Mucosa of descending colon (tissue), 3 donors: Measurements from ENCODE around the gene TBX19. TPM values are rescaled to one million over a fixed set of nuclear protein-coding genes. Genes with fewer than 3 reads are reported as not detected.

Experiments
- ATAC-seq: fragments of 200-7000 bp; cut with Tn5 transposase; one replicate; pipeline ENCODE4 v1.9.1; 2020; ENCODE audit warnings: mild to moderate bottlenecking, moderate library complexity
- DNase-seq, 3 donors: peaks; one replicate each; pipeline ENCODE4 v3.0.0-alpha.2; 2020
- H3K36me3 ChIP-seq: fragments of 200-600 bp; one replicate; pipeline ENCODE4 v1.8.0; 2021; ENCODE audit warnings: low read depth, mild to moderate bottlenecking
- H3K4me1 ChIP-seq: fragments of 200-600 bp; one replicate; pipeline ENCODE4 v1.8.0; 2021; ENCODE audit warnings: low read depth, mild to moderate bottlenecking
- H3K4me3 ChIP-seq: fragments of 200-600 bp; one replicate; pipeline ENCODE4 v1.8.0; 2021; ENCODE audit warnings: mild to moderate bottlenecking
- H3K9me3 ChIP-seq: fragments of 200-600 bp; one replicate; pipeline ENCODE4 v1.8.0; 2021; ENCODE audit warnings: mild to moderate bottlenecking
- intact Hi-C, 2 donors: fragments of 100-400 bp; cut with DNase I in 1 of 2; cut with micrococcal nuclease in 1 of 2; formaldehyde crosslinking; loops; one replicate each; pipeline versions ENCODE4 v1.11.0 to v1.11.1; 2022; cut with DNase I, micrococcal nuclease
- total RNA-seq, 3 donors: library from RNA; stranded (reverse); fragmentation: NEBNext Ultra II Directional in 2 of 3; extraction: Animal tissue kit (Norgen Biotek cat#: 25700) in 2 of 3; gene quantifications; one replicate each; pipeline versions ENCODE4 v1.2.1 to v1.2.4, GENCODE V29; 2021 to 2023
- TF ChIP-seq, protein P1 (sequence below): fragments of 200-600 bp; IDR thresholded peaks from one replicate; pipeline ENCODE4 v1.8.0; 2022; ENCODE audit warnings: antibody characterized with exemption, mild to moderate bottlenecking
- donor health status: DM: no; HTN: no; CAD: no; lungs with moderate emphysema.
- donor health status: DM: no; HTN: no; CAD: no.
- donor health status: DM: no; HTN: yes; CAD: no.

The TBX19 gene
- total RNA-seq, 3 donors from 2014 or later = 1.1 to 2.6 (median 2.3) TPM

DNA sequence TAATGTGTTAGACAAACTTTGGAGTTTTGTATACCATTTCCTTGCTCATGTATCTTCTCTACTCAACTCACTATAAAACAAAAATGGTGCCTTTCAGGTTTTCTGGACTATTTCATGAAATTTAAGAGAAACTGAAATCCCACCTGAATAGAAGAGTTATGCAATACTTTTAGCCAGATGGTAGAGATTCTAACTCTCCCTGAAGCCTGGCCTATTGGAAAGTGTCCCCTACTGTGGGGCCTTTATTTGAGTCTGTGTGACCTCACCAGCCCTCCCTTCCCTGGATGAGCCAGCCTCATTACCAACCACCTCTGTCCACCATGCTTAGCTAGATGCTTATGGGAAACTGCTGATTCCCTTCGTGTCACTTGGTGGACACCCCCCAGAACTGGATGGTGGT, 35.5 kb downstream of the TBX19 start:
- no peak for DNase-seq
- no peak for ATAC-seq
- H3K4me1 ChIP-seq = no peaks in the 10 kb centered on the region
- H3K4me3 ChIP-seq = no peak overlapping the region
- intact Hi-C loops = no loop called here
- TF ChIP-seq, protein P1, sequence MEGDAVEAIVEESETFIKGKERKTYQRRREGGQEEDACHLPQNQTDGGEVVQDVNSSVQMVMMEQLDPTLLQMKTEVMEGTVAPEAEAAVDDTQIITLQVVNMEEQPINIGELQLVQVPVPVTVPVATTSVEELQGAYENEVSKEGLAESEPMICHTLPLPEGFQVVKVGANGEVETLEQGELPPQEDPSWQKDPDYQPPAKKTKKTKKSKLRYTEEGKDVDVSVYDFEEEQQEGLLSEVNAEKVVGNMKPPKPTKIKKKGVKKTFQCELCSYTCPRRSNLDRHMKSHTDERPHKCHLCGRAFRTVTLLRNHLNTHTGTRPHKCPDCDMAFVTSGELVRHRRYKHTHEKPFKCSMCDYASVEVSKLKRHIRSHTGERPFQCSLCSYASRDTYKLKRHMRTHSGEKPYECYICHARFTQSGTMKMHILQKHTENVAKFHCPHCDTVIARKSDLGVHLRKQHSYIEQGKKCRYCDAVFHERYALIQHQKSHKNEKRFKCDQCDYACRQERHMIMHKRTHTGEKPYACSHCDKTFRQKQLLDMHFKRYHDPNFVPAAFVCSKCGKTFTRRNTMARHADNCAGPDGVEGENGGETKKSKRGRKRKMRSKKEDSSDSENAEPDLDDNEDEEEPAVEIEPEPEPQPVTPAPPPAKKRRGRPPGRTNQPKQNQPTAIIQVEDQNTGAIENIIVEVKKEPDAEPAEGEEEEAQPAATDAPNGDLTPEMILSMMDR = no peak
- H3K36me3 ChIP-seq = no peaks in the 10 kb centered on the region
- no peaks in the 10 kb centered on the region for H3K9me3 ChIP-seq

DNA sequence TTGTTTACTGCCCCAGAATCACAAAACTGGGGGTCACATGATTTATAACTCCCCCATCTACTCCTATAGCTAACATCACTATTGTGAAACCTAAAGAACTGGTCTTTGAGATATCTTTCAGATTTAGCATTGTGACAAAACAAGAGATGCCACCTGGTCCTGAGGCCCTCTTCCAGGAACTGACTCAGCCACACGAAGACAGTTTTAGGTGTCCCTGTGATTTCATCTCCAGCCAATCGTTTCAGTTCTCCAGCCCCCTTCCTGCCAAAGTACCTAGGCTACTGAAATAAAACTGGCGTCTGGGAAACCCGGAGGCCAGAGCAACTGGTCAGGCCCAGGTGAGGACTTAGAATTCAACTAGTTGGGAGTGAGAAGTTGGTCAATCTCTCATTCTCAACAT, 36.6 kb downstream of the TBX19 start:
- no peak for ATAC-seq
- TF ChIP-seq, protein P1 = no peak
- H3K36me3 ChIP-seq = no peaks in the 10 kb centered on the region
- no peak overlapping the region for H3K4me3 ChIP-seq
- no peaks in the 10 kb centered on the region for H3K4me1 ChIP-seq
- DNase-seq = no peak
- intact Hi-C loops = no loop called here
- no peaks in the 10 kb centered on the region for H3K9me3 ChIP-seq

DNA sequence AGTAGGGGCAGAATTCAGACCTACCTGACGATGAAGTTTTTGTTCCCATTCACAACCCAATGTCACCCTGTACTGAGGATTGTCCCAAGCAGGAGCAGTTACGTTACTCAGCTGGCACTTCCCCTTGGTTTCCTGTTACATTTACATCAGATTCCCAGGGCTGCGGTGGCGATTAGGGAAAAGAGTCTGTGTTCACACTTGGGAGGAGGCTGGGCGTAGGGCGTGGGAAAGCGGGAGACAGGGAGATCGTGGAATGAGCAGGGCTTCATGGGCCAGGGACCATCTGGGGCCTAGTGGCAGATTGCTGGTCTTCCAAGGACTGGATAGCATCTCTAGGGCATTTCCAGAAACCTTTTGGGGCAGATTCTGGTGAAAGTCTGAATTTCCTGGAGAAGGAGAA, 39.0 kb downstream of the TBX19 start:
- Histone ChIP-seq H3K36me3 (no peaks in the 10 kb centered on the region), H3K9me3 (no peaks in the 10 kb centered on the region), H3K4me3 (no peak overlapping the region), H3K4me1 (no peaks in the 10 kb centered on the region)
- no peak for DNase-seq
- TF ChIP-seq, protein P1 = no peak
- intact Hi-C loops = no loop called here
- ATAC-seq = no peak

DNA sequence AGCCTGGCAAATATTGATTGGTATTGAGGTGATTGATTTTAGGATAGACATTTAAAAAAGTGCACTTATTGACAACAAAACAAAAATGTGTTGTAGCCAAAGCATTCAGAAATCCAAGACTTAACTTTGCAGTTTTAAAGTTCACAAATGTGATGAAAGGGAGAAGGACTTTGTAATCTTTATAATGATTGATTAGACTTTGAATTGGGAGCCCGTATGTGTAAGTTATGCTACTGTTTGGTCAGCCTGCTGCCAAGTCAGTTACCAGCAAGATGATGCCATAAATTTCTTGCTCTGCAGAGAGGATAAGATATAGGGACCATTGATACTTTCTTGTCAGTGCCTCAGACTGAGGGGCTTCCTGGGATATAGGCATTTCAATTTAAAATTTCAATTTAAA, 39.5 kb downstream of the TBX19 start:
- ATAC-seq (no peak), DNase-seq (no peak)
- TF ChIP-seq, protein P1 = no peak
- Histone ChIP-seq H3K36me3 (no peaks in the 10 kb centered on the region), H3K4me1 (no peaks in the 10 kb centered on the region), H3K9me3 (no peaks in the 10 kb centered on the region), H3K4me3 (no peak overlapping the region)
- intact Hi-C loops = no loop called here

DNA sequence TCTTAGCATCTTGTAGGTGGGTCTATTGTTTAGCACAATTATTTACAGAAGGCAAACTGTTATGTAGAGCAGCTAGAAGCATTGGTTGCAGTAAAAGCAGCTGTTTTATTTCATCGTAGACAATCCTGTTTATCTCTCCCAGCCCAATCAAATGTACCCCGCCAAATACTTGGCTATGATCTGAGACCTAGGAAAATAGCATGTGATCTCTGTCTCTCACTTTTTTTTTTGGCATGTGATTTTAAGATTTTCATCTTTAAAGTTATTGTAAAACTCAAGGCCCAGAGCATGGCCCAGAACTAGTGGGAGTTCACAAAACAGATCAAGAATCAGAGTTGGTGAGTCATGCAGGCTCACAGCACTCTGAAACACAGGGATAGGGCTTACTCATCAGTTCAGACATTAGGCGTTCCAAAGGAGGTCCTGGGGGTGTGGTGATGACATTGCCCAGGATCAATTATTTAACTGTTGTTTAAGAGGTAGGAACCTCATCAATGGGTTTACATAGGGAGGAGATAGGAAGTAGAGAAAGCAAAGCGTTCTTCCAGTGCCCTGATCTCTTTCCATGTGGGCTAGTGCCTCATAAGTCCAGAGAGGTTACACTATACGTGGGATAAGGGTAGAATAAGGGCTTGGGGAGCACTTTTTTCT, 40.2 kb downstream of the TBX19 start:
- intact Hi-C loops = no loop called here

More for the DNA sequence above, 40.2 kb downstream of the TBX19 start:
- ATAC-seq = peak; percentile 65
- TF ChIP-seq, protein P1 = no peak
- Histone ChIP-seq H3K4me1 (no peaks in the 10 kb centered on the region), H3K4me3 (no peak overlapping the region), H3K36me3 (no peaks in the 10 kb centered on the region), H3K9me3 (no peaks in the 10 kb centered on the region)
- DNase-seq = no peak
